Left ventricle myocardium superior (tissue), 1 donor: ENCODE data around the gene VAC14. TPM values are rescaled to one million over a fixed set of nuclear protein-coding genes. Genes with fewer than 3 reads are reported as not detected.

Experiments
- ATAC-seq: fragments of 200-7000 bp; cut with Tn5 transposase; one replicate; pipeline ENCODE4 v1.9.1; 2020; ENCODE audit warnings: mild to moderate bottlenecking, moderate library complexity
- DNase-seq: peaks from one replicate; pipeline ENCODE4 v3.0.0-alpha.2; 2020
- intact Hi-C: fragments of 100-400 bp; cut with micrococcal nuclease; formaldehyde crosslinking; loops from one replicate; pipeline ENCODE4 v1.11.0; 2022
- total RNA-seq: library from RNA; stranded (reverse); fragmentation: NEBNext Ultra II Directional; extraction: Animal tissue kit (Norgen Biotek cat#: 25700); gene quantifications from one replicate; pipeline ENCODE4 v1.2.1, GENCODE V29; 2021
- donor health status: DM: no; HTN: yes; CAD: no; lungs with severe emphysema.

VAC14 gene
- total RNA-seq, 1 donor from 2014 or later: 20.4 TPM

GRCh38 chr16:70701998-70702397 is 99.0 kb downstream of the VAC14 start:
- DNase-seq (no peak), ATAC-seq (no peak)
- intact Hi-C loops: no loop called here

DNA sequence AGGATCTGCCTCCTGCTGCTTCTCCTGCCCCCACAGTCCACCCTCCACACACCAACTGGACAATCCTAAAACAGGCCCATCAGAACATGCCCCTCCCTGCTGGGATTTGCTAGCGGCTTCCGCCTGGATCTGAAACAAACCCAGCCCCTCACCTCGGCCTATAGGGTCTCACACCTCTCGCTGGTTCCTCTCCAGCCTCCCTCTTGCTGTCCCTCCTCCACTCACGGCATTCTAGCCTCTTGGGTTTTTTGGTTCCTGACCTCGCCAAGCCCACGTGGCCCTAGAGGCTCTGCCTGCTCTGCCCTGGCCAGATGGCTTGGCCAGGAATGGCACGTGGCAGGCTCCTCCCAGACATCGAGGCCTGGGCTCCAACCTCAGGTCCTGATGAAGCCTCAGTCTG is 99.4 kb downstream of the VAC14 start:
- ATAC-seq (no peak), DNase-seq (no peak)
- intact Hi-C loops: no loop called here

DNA sequence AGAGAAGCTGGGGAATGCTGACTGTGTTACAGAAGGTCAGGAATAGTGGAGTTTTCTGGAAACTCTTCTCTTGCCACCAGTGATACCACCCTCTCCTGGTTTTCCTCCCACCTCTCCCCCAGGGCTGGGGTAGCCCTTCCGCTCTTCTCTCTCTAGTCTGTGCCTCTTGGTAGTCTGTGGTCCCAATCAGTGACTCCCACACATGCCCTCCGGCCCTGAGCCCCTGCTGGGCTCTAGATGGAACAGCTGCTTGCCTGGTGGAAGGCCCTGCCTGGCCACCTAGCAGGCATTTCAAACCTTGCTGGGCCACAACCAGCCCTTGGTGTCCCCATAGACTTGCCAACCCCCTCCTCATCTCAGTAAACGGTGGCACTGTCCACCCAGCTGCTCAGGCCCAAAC is 99.9 kb downstream of the VAC14 start:
- intact Hi-C loops: no loop called here
- ATAC-seq (no peak), DNase-seq (no peak)

DNA sequence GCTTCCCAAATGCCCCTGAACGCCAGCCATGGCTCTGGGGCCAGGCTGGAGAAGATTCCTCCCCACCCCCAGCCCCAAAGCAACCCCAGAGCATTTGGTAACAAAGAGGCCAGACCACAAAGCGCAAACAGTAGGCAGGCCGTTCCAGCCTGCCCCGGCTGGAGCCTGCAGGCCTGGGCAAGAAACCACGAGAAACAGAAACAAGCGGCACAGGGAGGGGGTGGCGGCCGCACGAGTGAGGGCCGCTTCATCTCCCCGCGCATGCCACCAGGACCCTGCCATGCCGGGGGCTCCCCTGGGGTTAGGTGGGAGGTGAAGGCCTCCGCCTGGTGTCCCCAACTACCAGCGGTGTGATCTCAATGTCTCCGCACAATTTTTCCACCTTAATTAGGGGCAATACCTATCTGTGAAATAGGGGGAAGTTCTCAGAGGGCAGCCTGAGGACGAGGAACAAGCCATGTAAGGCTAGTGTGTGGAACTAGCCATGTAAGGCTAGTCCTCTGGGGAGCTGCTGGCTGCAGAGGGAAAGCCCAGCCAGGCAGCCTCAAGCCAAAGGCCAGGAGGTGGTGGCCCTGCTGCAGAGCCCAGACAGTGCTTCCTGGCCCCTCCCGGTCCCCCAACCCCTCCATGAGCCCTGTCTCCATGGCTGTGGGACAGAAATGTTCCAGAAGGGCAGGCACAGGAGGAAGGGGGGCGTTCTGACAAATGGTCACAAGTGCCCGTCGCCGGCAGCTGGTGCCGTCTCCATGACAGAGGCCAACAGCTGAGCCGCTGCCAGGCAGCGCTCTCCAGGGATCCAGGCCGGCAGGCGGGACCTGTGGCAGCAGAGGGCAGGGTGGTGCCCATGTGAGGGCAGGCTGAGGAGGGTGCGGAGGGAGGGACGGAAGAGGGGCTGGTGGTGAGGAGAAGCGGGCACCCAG is 100.6 kb downstream of the VAC14 start:
- DNase-seq: peak; percentile 88
- intact Hi-C loops: no loop called here
- ATAC-seq: peak; percentile 74

- DNase-seq (no peak), ATAC-seq (no peak)
- intact Hi-C loops: no loop called here
These were observed 101.3 kb downstream of the VAC14 start for GRCh38 chr16:70699696-70700095.

GRCh38 chr16:70698901-70699300 is 102.1 kb downstream of the VAC14 start:
- DNase-seq: no peak
- intact Hi-C loops: no loop called here
- ATAC-seq: no peak

DNA sequence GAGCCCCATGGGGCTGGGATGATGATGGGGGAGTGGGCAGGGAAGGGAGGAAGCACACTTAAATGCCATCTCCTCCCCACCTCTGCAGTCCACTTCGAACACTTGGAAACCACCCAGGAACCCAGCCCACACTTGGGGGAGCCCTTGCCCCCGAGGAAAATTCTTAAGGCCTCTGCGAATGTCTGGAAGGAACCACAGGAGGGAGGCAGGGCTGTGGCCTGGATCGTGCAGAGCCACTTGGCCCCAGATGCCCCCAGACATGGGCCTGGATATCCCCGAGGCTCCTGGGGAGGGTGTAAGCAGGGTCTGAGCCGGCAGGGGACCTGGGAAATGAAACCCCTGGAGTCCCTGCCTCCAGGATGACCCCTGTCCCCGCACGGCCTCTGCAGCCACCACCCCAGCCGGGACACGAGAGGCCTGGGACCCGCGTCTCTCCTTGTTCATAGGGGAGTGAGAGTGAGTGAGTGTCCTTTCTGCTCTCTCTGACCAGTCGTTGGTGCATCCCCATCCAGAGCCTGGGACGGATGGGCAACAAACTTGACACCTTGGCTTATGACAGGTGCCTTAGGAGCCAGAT is 103.3 kb downstream of the VAC14 start:
- ATAC-seq (no peak), DNase-seq (no peak)
- intact Hi-C loops: no loop called here

DNA sequence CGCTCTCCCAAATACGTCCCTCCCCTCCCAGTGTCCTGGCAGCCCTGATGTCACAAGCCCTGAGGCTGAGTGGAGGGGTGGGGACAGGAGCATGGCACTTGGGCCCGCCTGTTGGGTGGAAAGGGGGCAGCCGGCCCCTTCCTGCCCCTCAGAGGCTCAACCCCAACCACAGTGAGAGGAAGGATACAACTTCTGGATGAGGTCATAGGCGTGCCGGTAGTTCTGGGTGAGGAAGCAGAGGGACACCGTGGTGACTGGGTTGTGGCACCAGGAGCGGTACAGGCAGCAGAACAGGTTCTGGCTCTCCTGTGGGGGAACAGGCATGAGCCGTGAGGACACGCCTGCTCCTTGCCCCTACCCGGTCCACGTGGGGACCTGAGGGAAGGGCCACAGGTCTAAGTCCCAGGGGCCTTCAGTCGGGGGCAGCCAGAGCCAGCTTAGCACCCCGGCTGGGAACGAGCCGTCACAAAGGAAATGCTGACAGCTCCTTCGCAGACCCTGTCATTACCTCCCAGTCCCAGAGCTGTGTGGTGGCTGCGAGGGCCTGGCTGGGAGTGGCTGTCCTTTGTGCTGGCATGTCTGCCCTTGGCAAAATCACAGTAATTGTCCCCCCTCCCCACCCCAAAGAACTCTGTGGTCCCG is 103.9 kb downstream of the VAC14 start:
- DNase-seq: no peak
- intact Hi-C loops: no loop called here
- no peak for ATAC-seq

DNA sequence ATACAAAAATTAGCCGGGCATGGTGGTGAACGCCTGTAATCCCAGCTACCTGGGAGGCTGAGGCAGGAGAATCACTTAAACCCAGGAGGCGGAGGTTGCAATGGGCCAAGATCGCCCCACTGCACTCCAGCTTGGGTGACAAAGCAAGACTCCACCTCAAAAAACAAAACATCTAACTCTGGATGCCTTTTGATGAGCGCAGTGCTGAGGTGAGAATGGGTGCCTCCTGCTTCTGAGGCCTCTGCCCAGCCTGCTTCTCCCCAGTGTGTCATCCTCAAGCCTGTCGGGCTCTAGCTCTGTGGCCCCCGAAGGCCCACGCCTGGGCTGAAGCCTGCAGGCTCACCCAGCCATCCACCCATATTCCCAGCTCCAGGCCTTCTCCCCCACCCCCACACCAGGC is 104.6 kb downstream of the VAC14 start:
- ATAC-seq (no peak), DNase-seq (no peak)
- intact Hi-C loops: no loop called here

- peak; percentile 84 for DNase-seq
- ATAC-seq: peak; percentile 62
- intact Hi-C loops: no loop called here
These were observed 105.5 kb downstream of the VAC14 start for GRCh38 chr16:70695331-70696070.

DNA sequence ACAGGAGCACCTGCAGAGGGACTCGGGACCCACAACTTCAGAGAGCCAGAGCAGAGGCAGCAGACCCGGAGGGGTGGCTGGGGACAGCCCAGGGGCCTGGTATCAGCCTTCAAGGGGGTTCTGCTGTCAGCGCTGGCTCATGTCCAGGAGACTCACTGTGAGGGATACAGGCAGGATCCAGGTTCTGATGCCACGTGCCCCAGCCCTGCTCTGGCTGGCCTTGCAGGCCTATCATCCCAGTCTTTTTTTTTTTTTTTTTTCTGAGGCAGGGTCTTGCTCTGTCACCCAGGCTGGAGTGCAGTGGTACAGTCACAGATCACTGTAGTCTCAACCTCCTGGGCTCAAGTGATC is 106.1 kb downstream of the VAC14 start:
- ATAC-seq (no peak), DNase-seq (no peak)
- intact Hi-C loops: no loop called here

- DNase-seq: no peak
- intact Hi-C loops: no loop called here
These were observed 106.7 kb downstream of the VAC14 start for GRCh38 chr16:70694088-70694867.

GRCh38 chr16:70692873-70693671 is 107.9 kb downstream of the VAC14 start:
- DNase-seq (peak; percentile 81), ATAC-seq (peak; percentile 61)
- intact Hi-C loops: no loop called here

More at GRCh38 chr16:70694088-70694867, 106.7 kb downstream of the VAC14 start:
- ATAC-seq: peak; percentile 1

GRCh38 chr16:70692130-70692872 is 108.7 kb downstream of the VAC14 start:
- DNase-seq (peak; percentile 35), ATAC-seq (no peak)
- intact Hi-C loops: no loop called here

- DNase-seq: peak; percentile 77
These were observed 109.5 kb downstream of the VAC14 start for GRCh38 chr16:70691223-70692129.

More at GRCh38 chr16:70691223-70692129, 109.5 kb downstream of the VAC14 start:
- peak; percentile 38 for ATAC-seq
- intact Hi-C loops: no loop called here
